ENCODE data around the gene SCAF1.

- TF ChIP-seq CTCF (IDR thresholded peaks at IDR 0.05; ENCODE audit: low read length) (no peak), EZH2 (IDR thresholded peaks at IDR 0.05; ENCODE audit: borderline replicate concordance, low read length) (no peak)
These were observed 5.6 kb upstream of the SCAF1 start for GRCh38 chr19:49636233-49636932.
